ENCODE measurements around the gene TTF2. TPM values are rescaled to one million over a fixed set of nuclear protein-coding genes. Genes with fewer than 3 reads are reported as not detected.

Gene TTF2
- total and polyA plus RNA-seq, 2 donors from 2014 or later = 4.1 to 19.0 TPM

DNA sequence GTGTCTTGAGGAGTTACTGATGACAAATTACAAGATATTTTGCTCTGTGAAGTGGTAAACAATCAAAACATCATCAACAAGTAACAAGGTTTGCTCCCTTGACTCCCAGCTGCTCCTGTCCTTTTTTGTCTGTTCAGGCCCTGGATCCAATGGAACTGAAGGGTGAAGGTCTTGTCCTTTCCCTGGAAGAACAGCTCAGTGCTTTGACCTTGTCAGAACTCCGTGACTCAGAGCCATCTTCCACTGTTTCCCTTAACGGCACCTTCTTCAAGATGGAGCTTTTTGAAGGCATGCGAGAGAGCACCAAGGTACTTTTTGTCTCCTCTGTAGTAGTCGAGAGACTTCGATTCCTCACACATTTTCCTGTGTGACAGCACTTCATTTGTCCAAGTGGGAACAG, 32.5 kb downstream of the TTF2 start:
- Histone ChIP-seq H3K36me3 (ENCODE audit: control insufficient read depth in 2 of 3, insufficient read depth in 3 of 3, low read length in 3 of 3) (peaks cover 0 to 7% (median 2%) of the 10 kb centered on the region in 3 donors), H3K27ac (ENCODE audit: low read depth in 2 of 2, low read length in 2 of 2) (peak overlapping the region in 1 of 2 donors; percentile 10), H3K9me3 (ENCODE audit: control insufficient read depth in 2 of 3, insufficient read depth in 1 of 3, low read length in 3 of 3) (no peaks in the 10 kb centered on the region), H3K27me3 (ENCODE audit: control insufficient read depth, insufficient read depth, low read length) (no peaks in the 10 kb centered on the region), H3K4me3 (ENCODE audit: low read length in 3 of 3) (no peak overlapping the region), H3K4me1 (ENCODE audit: control insufficient read depth in 2 of 3, insufficient read depth in 2 of 3, low read depth in 1 of 3, low read length in 3 of 3) (peaks cover 0 to 3% (median 0%) of the 10 kb centered on the region in 3 donors), H3K9ac (ENCODE audit: low read length in 3 of 3) (no peak overlapping the region)
- TF ChIP-seq, protein P1, sequence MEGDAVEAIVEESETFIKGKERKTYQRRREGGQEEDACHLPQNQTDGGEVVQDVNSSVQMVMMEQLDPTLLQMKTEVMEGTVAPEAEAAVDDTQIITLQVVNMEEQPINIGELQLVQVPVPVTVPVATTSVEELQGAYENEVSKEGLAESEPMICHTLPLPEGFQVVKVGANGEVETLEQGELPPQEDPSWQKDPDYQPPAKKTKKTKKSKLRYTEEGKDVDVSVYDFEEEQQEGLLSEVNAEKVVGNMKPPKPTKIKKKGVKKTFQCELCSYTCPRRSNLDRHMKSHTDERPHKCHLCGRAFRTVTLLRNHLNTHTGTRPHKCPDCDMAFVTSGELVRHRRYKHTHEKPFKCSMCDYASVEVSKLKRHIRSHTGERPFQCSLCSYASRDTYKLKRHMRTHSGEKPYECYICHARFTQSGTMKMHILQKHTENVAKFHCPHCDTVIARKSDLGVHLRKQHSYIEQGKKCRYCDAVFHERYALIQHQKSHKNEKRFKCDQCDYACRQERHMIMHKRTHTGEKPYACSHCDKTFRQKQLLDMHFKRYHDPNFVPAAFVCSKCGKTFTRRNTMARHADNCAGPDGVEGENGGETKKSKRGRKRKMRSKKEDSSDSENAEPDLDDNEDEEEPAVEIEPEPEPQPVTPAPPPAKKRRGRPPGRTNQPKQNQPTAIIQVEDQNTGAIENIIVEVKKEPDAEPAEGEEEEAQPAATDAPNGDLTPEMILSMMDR (IDR thresholded peaks at IDR 0.05; ENCODE audit: borderline replicate concordance, extremely low read depth, insufficient read depth) = no peak
- FAIRE-seq (no peak), DNase-seq (no peak)
- intact Hi-C loops (cut with DNase I) = no loop called here

DNA sequence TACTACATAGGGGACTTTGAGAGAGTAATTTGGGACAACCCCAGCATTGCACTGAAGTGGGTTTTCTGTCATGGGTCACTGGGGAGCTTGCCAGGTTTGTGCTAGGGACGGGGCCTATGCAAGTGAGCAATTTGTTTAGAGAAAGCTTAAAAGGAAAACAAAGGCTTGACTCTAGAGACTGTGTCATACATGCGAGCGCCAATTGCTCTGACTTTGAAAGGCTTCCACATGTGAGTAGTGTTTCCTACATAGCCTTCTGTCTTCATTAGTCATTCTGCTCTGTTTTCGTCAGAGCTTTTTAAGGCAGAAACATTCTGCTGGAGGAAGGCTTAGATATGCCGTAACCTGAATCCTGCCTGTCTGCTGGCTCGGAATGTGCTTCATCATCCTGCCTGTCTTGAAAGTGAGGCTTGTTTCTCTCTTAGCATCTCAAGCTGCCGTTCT, 33.0 kb downstream of the TTF2 start:
- TF ChIP-seq, protein P1 (IDR thresholded peaks at IDR 0.05; ENCODE audit: borderline replicate concordance, extremely low read depth, insufficient read depth) = no peak
- H3K9me3 ChIP-seq (ENCODE audit: control insufficient read depth in 2 of 3, insufficient read depth in 1 of 3, low read length in 3 of 3) = no peaks in the 10 kb centered on the region
- H3K4me1 ChIP-seq (ENCODE audit: control insufficient read depth in 2 of 3, insufficient read depth in 2 of 3, low read depth in 1 of 3, low read length in 3 of 3) = peaks cover 0 to 3% (median 0%) of the 10 kb centered on the region in 3 donors
- FAIRE-seq (no peak), DNase-seq (peak in 4 of 5 donors; percentile 51 to 87 (median 74))
- no peak overlapping the region for H3K27ac ChIP-seq (ENCODE audit: low read depth in 2 of 2, low read length in 2 of 2)
- H3K27me3 ChIP-seq (ENCODE audit: control insufficient read depth, insufficient read depth, low read length) = no peaks in the 10 kb centered on the region
- intact Hi-C loops (cut with DNase I) = no loop called here
- H3K36me3 ChIP-seq (ENCODE audit: control insufficient read depth in 2 of 3, insufficient read depth in 3 of 3, low read length in 3 of 3) = peaks cover 0 to 7% (median 2%) of the 10 kb centered on the region in 3 donors
- H3K4me3 ChIP-seq (ENCODE audit: low read length in 3 of 3) = no peak overlapping the region
- H3K9ac ChIP-seq (ENCODE audit: low read length in 3 of 3) = no peak overlapping the region

DNA sequence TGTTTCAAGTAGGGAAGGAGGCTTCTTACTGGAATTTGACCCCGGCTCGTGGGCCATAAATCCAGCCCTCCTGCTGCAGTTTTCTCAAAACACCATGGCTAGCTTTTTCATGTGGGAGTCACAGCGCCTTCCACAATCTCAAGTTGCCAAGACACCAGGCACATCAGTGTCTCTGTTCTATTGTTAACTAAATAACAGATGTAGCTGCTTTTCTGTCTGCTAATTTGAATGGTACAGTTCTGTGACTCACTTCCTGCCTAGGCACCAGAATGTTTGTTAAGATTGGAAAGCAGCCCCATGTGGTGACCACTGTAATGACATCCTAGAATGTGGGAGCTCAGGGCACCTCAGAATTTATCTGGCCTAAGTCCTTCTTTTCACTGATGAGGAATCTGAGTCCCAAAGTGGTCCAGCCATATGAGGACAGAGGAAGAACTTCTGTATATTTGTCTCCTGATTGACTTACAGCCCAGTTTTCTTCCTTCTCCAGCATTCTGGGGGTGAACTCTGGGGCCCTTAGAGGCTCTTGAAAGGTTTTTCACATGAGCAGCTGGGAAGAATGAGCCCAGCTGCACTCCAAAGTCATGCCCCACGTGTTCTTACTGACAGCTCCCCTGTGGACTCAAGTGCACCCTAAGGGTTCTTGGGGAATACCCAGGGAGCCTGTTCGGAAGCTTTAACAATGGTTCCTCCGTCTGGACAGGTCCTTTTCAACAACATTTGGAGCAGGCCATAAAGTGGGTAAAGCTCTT, 33.9 kb downstream of the TTF2 start:
- intact Hi-C loops (cut with DNase I) = no loop called here
- Histone ChIP-seq H3K27me3 (ENCODE audit: control insufficient read depth, insufficient read depth, low read length) (no peaks in the 10 kb centered on the region), H3K4me3 (ENCODE audit: low read length in 3 of 3) (no peak overlapping the region), H3K27ac (ENCODE audit: low read depth in 2 of 2, low read length in 2 of 2) (no peak overlapping the region), H3K9ac (ENCODE audit: low read length in 3 of 3) (no peak overlapping the region), H3K36me3 (ENCODE audit: control insufficient read depth in 2 of 3, insufficient read depth in 3 of 3, low read length in 3 of 3) (peaks cover 0 to 7% (median 2%) of the 10 kb centered on the region in 3 donors), H3K4me1 (ENCODE audit: control insufficient read depth in 2 of 3, insufficient read depth in 2 of 3, low read depth in 1 of 3, low read length in 3 of 3) (peaks cover 0 to 3% (median 0%) of the 10 kb centered on the region in 3 donors), H3K9me3 (ENCODE audit: control insufficient read depth in 2 of 3, insufficient read depth in 1 of 3, low read length in 3 of 3) (no peaks in the 10 kb centered on the region)
- DNase-seq = peak in 4 of 5 donors; percentile 65 to 91 (median 82)
- FAIRE-seq = no peak
- TF ChIP-seq, protein P1 (IDR thresholded peaks at IDR 0.05; ENCODE audit: borderline replicate concordance, extremely low read depth, insufficient read depth) = no peak
